ENCODE results near the gene ZNF791. TPM values are rescaled to one million over a fixed set of nuclear protein-coding genes. Genes with fewer than 3 reads are reported as not detected.
"Not testable (repeated sequence)": the region's sequence is repeated elsewhere in the genome, so short reads cannot be mapped to it uniquely, and the experiment has no call there.

The ZNF791 gene
- total RNA-seq, 1 donor from 2014 or later = 5.5 TPM

DNA sequence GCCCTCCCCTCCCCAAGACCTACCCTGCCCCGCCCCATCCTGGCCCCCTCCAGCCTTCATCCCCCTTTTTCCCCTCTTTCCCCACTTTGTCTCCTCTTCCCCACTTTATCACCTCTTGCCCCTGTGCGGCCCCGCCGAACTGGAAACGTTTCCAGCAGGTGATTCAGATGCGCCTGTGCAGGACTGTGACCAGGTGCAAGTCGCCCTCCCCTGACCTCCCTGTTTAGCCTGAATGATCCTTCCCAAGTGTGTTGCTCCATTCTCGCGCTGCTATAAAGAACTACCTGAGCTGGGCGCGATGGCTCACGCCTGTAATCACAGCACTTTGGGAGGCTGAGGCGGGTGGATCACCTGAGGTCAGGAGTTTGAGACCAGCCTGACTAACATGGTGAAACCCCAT is 25.9 kb downstream of the ZNF791 start:
- H3K4me3 ChIP-seq (ENCODE audit: low read depth, low read length) = no peak overlapping the region
- no peak for DNase-seq (ENCODE audit: low read depth)
- TF ChIP-seq, protein P1, sequence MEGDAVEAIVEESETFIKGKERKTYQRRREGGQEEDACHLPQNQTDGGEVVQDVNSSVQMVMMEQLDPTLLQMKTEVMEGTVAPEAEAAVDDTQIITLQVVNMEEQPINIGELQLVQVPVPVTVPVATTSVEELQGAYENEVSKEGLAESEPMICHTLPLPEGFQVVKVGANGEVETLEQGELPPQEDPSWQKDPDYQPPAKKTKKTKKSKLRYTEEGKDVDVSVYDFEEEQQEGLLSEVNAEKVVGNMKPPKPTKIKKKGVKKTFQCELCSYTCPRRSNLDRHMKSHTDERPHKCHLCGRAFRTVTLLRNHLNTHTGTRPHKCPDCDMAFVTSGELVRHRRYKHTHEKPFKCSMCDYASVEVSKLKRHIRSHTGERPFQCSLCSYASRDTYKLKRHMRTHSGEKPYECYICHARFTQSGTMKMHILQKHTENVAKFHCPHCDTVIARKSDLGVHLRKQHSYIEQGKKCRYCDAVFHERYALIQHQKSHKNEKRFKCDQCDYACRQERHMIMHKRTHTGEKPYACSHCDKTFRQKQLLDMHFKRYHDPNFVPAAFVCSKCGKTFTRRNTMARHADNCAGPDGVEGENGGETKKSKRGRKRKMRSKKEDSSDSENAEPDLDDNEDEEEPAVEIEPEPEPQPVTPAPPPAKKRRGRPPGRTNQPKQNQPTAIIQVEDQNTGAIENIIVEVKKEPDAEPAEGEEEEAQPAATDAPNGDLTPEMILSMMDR (conservative IDR thresholded peaks at IDR 0.05; ENCODE audit: low read depth, low read length) = no peak

GRCh38 chr19:12638611-12639182 is 28.0 kb downstream of the ZNF791 start:
- no peak for DNase-seq (ENCODE audit: low read depth)
- H3K4me3 ChIP-seq (ENCODE audit: low read depth, low read length) = no peak overlapping the region
- TF ChIP-seq, protein P1 (conservative IDR thresholded peaks at IDR 0.05; ENCODE audit: low read depth, low read length) = no peak

- H3K4me3 ChIP-seq (ENCODE audit: low read depth, low read length) = peak overlapping the region; percentile 28
- peak; percentile 20 for DNase-seq (ENCODE audit: low read depth)
- TF ChIP-seq, protein P1 (conservative IDR thresholded peaks at IDR 0.05; ENCODE audit: low read depth, low read length) = peak; percentile 77
These were observed 29.3 kb downstream of the ZNF791 start for GRCh38 chr19:12639901-12640613.

DNA sequence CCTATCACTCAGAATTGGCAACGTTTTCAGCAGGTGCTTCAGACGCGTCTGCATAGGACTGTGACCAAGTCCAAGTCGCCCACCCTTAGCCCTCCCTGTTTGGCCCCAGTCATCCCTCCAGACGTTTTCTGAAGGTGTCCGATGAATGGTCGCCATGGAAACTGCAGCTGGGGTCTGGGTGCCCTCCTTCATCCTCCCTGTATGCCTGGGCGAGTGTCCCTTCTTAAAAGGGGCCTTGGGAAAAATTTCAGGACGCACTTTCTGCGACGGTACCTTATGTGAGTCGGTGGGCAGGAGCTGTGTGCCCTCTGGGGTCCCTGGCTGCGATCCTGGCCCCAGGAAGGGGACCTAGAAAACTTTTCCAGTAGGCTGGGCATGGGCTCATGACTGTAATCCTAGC is 30.7 kb downstream of the ZNF791 start:
- DNase-seq (ENCODE audit: low read depth) = no peak
- H3K4me3 ChIP-seq (ENCODE audit: low read depth, low read length) = no peak overlapping the region
- TF ChIP-seq, protein P1 (conservative IDR thresholded peaks at IDR 0.05; ENCODE audit: low read depth, low read length) = no peak

- H3K4me3 ChIP-seq (ENCODE audit: low read depth, low read length) = no peak overlapping the region
- TF ChIP-seq, protein P1 (conservative IDR thresholded peaks at IDR 0.05; ENCODE audit: low read depth, low read length) = no peak
- no peak for DNase-seq (ENCODE audit: low read depth)
These were observed 31.8 kb downstream of the ZNF791 start for GRCh38 chr19:12642506-12642905.

GRCh38 chr19:12643716-12644115 is 33.0 kb downstream of the ZNF791 start:
- not testable (repeated sequence) for H3K4me3 ChIP-seq (ENCODE audit: low read depth, low read length); DNase-seq (ENCODE audit: low read depth)

DNA sequence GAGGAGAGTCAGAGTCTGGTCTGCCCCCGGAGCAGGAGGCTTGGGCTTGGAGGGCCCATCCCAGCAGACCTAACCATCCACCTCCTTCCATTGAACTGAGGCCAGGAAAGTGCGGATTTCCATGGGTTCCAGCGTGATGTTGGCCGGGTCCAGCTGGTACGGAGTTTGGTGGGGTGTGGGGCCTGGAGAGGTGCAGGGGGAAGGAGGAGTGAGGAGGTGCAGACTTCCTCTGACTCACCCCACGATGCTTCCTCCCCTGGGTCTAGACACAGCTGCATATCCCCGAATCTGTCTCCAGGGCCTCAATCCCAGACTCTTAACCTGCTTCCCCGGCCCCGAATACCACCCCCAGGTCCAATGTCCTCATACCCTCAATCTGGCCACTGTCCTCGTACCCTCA is 35.8 kb downstream of the ZNF791 start:
- no peak for DNase-seq (ENCODE audit: low read depth)
- TF ChIP-seq, protein P1 (conservative IDR thresholded peaks at IDR 0.05; ENCODE audit: low read depth, low read length) = no peak
- H3K4me3 ChIP-seq (ENCODE audit: low read depth, low read length) = no peak overlapping the region

Measured in epithelial cell of proximal tubule (primary cell).